ENCODE results near the gene SLC37A4.

GRCh38 chr11:119012629-119013170, 18.0 kb downstream of the SLC37A4 start:
- TF ChIP-seq, protein P1, sequence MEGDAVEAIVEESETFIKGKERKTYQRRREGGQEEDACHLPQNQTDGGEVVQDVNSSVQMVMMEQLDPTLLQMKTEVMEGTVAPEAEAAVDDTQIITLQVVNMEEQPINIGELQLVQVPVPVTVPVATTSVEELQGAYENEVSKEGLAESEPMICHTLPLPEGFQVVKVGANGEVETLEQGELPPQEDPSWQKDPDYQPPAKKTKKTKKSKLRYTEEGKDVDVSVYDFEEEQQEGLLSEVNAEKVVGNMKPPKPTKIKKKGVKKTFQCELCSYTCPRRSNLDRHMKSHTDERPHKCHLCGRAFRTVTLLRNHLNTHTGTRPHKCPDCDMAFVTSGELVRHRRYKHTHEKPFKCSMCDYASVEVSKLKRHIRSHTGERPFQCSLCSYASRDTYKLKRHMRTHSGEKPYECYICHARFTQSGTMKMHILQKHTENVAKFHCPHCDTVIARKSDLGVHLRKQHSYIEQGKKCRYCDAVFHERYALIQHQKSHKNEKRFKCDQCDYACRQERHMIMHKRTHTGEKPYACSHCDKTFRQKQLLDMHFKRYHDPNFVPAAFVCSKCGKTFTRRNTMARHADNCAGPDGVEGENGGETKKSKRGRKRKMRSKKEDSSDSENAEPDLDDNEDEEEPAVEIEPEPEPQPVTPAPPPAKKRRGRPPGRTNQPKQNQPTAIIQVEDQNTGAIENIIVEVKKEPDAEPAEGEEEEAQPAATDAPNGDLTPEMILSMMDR (IDR thresholded peaks at IDR 0.05): no peak
- no peak for TF ChIP-seq POLR2A (IDR thresholded peaks at IDR 0.05)
